Suprapubic skin (tissue), 4 donors: Measurements from ENCODE around the gene NRCAM. TPM values are rescaled to one million over a fixed set of nuclear protein-coding genes. Genes with fewer than 3 reads are reported as not detected.

Experiments used
- DNase-seq, 2 donors: peaks; one replicate each; pipeline ENCODE4 v3.0.0-alpha.2; 2019; ENCODE audit warnings: low spot score in 2 of 2
- H3K27ac ChIP-seq: fragments of 200-600 bp; sonication (generic); one replicate; pipeline ENCODE4 v1.5.1; 2019
- H3K27me3 ChIP-seq: fragments of 200-600 bp; sonication (generic); one replicate; pipeline ENCODE4 v1.5.1; 2019
- H3K36me3 ChIP-seq: fragments of 200-600 bp; sonication (generic); one replicate; pipeline ENCODE4 v1.5.1; 2019
- H3K4me1 ChIP-seq: fragments of 200-600 bp; sonication (generic); one replicate; pipeline ENCODE4 v1.5.1; 2019
- H3K4me3 ChIP-seq: fragments of 200-600 bp; sonication (generic); one replicate; pipeline ENCODE4 v1.5.1; 2019; ENCODE audit warnings: mild to moderate bottlenecking
- H3K9me3 ChIP-seq: fragments of 200-600 bp; sonication (generic); one replicate; pipeline ENCODE4 v1.5.1; 2019
- EP300 ChIP-seq: sonication (generic); formaldehyde crosslinking; IDR thresholded peaks from one replicate; pipeline ENCODE4 v1.6.1; 2017; ENCODE audit warnings: antibody characterized with exemption
- POLR2A ChIP-seq, 2 donors: fragments of 450-650 bp; IDR thresholded peaks; one replicate each; pipeline ENCODE4 v1.6.1; 2017; ENCODE audit warnings: antibody characterized with exemption in 2 of 2, mild to moderate bottlenecking in 2 of 2, moderate library complexity in 2 of 2
- POLR2AphosphoS5 ChIP-seq, 3 donors: sonication (generic); formaldehyde crosslinking; IDR thresholded peaks; one replicate each; pipeline ENCODE4 v1.6.1; 2017; ENCODE audit warnings: antibody characterized with exemption in 3 of 3
- WGBS: methylation state at CpG from one replicate; pipeline ENCODE4 v1.1.5; 2018; 5-methylcytosine and 5-hydroxymethylcytosine counted together
- total RNA-seq, 4 donors: library from RNA; depleted of rRNA; stranded (reverse); fragments of >200 nt; gene quantifications; one replicate each; pipeline ENCODE4 v1.1.0, GENCODE V29; 2016
- TF ChIP-seq, protein P1 (sequence below), 2 donors: fragments of 200-600 bp in 1 of 2; fragments of 450-650 bp in 1 of 2; sonication (generic) in 1 of 2; IDR thresholded peaks; one replicate each; pipeline ENCODE4 v1.5.1; 2016 to 2019; ENCODE audit warnings: antibody characterized with exemption in 2 of 2, mild to moderate bottlenecking in 1 of 2, moderate library complexity in 1 of 2

The NRCAM gene
- total RNA-seq, 4 donors from 2014 or later, result 2.3 to 7.2 (median 2.8) TPM

DNA sequence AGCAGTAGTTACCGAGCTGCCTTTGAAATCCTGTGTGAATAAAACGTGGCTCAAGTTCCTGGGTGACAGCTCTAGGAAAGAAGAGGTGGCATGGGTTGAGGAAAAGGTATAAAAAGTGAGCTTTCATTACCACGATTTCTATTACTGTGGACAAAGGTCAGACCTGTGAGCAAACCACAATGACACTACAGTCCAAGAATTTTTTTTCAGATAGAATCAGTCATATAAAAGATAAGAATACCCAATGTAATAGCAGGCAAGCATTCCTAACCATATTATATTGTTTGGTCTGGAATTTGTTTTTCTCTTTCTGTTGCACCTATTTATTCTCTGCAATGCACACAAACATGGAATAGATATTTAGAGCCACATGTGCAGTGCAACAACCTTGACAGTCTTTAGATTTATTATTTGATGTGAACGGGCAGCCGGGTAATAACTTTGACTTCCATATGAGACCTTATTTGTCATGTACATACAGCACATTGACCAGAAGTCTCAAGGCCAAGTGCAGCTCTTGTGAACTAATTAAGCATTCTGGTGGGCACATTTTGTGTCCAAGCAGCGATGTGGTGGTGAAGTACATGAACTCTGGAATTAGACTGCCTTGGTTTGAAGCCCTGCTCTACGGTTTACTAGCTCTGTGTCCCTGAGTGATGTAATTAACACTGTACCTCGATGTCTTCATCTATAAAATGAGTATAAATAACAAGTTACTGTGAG, 156.8 kb downstream of the NRCAM start:
- TF ChIP-seq POLR2AphosphoS5 (IDR thresholded peaks at IDR 0.05), result no peak
- TF ChIP-seq, protein P1, sequence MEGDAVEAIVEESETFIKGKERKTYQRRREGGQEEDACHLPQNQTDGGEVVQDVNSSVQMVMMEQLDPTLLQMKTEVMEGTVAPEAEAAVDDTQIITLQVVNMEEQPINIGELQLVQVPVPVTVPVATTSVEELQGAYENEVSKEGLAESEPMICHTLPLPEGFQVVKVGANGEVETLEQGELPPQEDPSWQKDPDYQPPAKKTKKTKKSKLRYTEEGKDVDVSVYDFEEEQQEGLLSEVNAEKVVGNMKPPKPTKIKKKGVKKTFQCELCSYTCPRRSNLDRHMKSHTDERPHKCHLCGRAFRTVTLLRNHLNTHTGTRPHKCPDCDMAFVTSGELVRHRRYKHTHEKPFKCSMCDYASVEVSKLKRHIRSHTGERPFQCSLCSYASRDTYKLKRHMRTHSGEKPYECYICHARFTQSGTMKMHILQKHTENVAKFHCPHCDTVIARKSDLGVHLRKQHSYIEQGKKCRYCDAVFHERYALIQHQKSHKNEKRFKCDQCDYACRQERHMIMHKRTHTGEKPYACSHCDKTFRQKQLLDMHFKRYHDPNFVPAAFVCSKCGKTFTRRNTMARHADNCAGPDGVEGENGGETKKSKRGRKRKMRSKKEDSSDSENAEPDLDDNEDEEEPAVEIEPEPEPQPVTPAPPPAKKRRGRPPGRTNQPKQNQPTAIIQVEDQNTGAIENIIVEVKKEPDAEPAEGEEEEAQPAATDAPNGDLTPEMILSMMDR (IDR thresholded peaks at IDR 0.05), result no peak
- no peak for TF ChIP-seq POLR2A (IDR thresholded peaks at IDR 0.05)
- no peak for TF ChIP-seq EP300
- Histone ChIP-seq H3K9me3 (no peaks in the 10 kb centered on the region), H3K36me3 (no peaks in the 10 kb centered on the region), H3K27ac (no peak overlapping the region), H3K4me3 (no peak overlapping the region), H3K27me3 (no peaks in the 10 kb centered on the region), H3K4me1 (no peaks in the 10 kb centered on the region)
- no peak for DNase-seq
- 63% methylated on average over 8 of the region's 8 CpGs for WGBS

DNA sequence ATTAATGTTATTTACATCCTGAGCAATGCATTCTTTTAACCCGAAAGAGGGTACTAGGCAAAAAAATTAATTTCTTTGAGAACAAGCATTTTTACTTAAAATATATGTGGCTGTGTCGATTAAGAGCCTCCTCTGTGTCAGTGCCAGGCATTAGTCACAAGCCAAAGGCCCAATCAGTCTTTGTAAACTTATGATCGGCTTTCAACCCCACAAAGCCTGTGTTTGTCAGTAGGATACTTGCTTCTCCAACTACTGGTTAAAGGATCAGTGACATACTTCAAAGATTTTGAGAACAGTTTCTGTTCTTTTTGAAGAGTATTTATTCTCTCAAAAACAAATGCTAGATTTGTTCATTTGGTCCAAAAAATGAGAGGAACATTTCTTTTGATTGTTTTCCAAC, 159.3 kb downstream of the NRCAM start:
- H3K36me3 ChIP-seq, result no peaks in the 10 kb centered on the region
- no peaks in the 10 kb centered on the region for H3K27me3 ChIP-seq
- no peak for DNase-seq
- no peaks in the 10 kb centered on the region for H3K9me3 ChIP-seq
- TF ChIP-seq EP300 (no peak), POLR2A (IDR thresholded peaks at IDR 0.05) (no peak), POLR2AphosphoS5 (IDR thresholded peaks at IDR 0.05) (no peak)
- TF ChIP-seq, protein P1 (IDR thresholded peaks at IDR 0.05), result no peak
- H3K4me1 ChIP-seq, result no peaks in the 10 kb centered on the region
- no peak overlapping the region for H3K27ac ChIP-seq
- 68% methylated on average over 3 of the region's 3 CpGs for WGBS
- H3K4me3 ChIP-seq, result no peak overlapping the region

DNA sequence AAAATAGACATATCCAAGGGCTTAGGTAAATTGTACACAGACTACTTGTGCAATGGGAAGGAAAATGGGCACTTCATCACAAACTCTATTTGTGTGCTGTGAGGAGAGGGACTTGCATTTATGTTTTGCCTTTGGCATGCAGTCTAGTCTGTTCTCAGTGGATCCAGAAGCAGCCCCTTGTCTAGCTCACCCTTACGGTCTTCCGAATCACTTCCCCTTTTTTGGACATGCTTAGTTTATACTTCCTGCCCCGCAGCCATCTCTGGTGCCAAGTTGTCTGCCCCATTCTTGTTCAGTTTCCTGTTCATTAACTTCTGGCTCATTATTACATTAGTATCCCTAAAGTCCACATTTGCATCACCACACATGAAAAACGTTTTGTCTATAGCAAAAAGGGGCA, 161.6 kb downstream of the NRCAM start:
- no peak for DNase-seq
- no peaks in the 10 kb centered on the region for H3K4me1 ChIP-seq
- no peak overlapping the region for H3K27ac ChIP-seq
- no peaks in the 10 kb centered on the region for H3K9me3 ChIP-seq
- H3K36me3 ChIP-seq, result no peaks in the 10 kb centered on the region
- no peak overlapping the region for H3K4me3 ChIP-seq
- no peaks in the 10 kb centered on the region for H3K27me3 ChIP-seq
- 42% methylated on average over 4 of the region's 4 CpGs for WGBS
- no peak for TF ChIP-seq POLR2A (IDR thresholded peaks at IDR 0.05)
- TF ChIP-seq POLR2AphosphoS5 (IDR thresholded peaks at IDR 0.05), result no peak
- no peak for TF ChIP-seq EP300
- TF ChIP-seq, protein P1 (IDR thresholded peaks at IDR 0.05), result no peak

DNA sequence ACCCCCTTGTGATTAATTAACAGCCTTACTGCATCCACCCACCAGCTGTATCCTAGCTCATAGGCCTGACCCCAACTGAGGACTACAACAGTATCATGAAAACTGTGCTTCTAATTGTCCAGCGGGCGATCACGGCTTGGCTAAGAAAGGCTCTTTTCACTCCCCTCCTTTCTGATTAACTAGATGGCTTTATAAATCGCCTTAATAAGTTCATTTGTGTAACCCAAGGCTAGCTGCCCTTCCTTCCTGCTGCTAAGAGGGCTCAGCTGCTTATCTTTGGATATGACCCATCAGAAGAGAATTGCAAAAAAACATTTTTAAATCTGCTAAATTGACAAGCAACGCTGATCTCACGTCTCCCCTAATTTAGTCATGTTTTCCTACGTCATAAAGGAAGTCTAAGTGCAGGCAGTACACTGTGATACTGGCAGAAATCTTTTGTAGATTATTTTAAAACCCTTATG, 163.1 kb downstream of the NRCAM start:
- no peak overlapping the region for H3K4me3 ChIP-seq
- DNase-seq, result no peak
- H3K9me3 ChIP-seq, result no peaks in the 10 kb centered on the region
- H3K27ac ChIP-seq, result peak overlapping the region; percentile 9
- H3K4me1 ChIP-seq, result no peaks in the 10 kb centered on the region
- no peak for TF ChIP-seq POLR2AphosphoS5 (IDR thresholded peaks at IDR 0.05)
- TF ChIP-seq POLR2A (IDR thresholded peaks at IDR 0.05), result no peak
- TF ChIP-seq EP300, result no peak
- TF ChIP-seq, protein P1 (IDR thresholded peaks at IDR 0.05), result no peak
- H3K27me3 ChIP-seq, result no peaks in the 10 kb centered on the region
- H3K36me3 ChIP-seq, result no peaks in the 10 kb centered on the region
- WGBS, result 75% methylated on average over 7 of the region's 7 CpGs

DNA sequence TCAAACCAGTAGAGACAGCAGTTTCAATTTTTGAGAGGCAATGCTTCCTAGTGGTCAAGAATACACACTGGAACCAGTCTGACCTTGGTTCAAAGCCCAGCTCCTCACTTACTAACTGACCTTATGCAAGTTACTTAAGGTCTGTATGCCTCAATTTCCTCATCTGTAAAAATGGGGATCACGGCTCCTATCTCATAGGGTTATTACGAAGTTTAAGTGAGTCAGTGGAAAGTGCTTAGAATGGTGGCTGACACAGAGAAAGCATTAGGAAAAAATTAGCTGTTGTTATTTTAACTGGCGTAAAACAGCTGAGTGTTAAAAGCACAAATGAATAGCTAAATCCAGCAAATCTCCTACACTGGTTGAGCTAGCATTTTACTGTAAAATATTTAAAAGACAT, 163.7 kb downstream of the NRCAM start:
- Histone ChIP-seq H3K27ac (no peak overlapping the region), H3K36me3 (no peaks in the 10 kb centered on the region), H3K27me3 (no peaks in the 10 kb centered on the region), H3K4me3 (no peak overlapping the region), H3K4me1 (no peaks in the 10 kb centered on the region), H3K9me3 (no peaks in the 10 kb centered on the region)
- DNase-seq, result no peak
- TF ChIP-seq POLR2AphosphoS5 (IDR thresholded peaks at IDR 0.05) (no peak), EP300 (no peak), POLR2A (IDR thresholded peaks at IDR 0.05) (no peak)
- TF ChIP-seq, protein P1 (IDR thresholded peaks at IDR 0.05), result no peak
- WGBS, result 63% methylated on average over 3 of the region's 3 CpGs
